ENCODE data around the gene CALR3. TPM values are rescaled to one million over a fixed set of nuclear protein-coding genes. Genes with fewer than 3 reads are reported as not detected.
"Not testable (repeated sequence)": the region's sequence is repeated elsewhere in the genome, so short reads cannot be mapped to it uniquely, and the experiment has no call there.

CALR3 gene
- total RNA-seq, 4 donors from 2014 or later, result not detected

- no peak for DNase-seq
- Histone ChIP-seq H3K27ac (no peak overlapping the region), H3K4me3 (no peak overlapping the region), H3K4me1 (no peaks in the 10 kb centered on the region), H3K27me3 (no peaks in the 10 kb centered on the region), H3K9me3 (no peaks in the 10 kb centered on the region), H3K36me3 (no peaks in the 10 kb centered on the region)
- TF ChIP-seq CTCF (IDR thresholded peaks at IDR 0.05) (no peak), POLR2A (IDR thresholded peaks at IDR 0.05) (no peak)
- intact Hi-C loops (cut with DNase I; ENCODE audit: low total_unique reads), result no loop called here
These were observed 21.1 kb upstream of the CALR3 start for GRCh38 chr19:16516923-16517610.

GRCh38 chr19:16516381-16516780 lies 20.4 kb upstream of the CALR3 start:
- H3K36me3 ChIP-seq, result no peaks in the 10 kb centered on the region

GRCh38 chr19:16514383-16515019 lies 18.5 kb upstream of the CALR3 start:
- TF ChIP-seq CTCF (IDR thresholded peaks at IDR 0.05), result no peak
- TF ChIP-seq POLR2A (IDR thresholded peaks at IDR 0.05), result no peak
- intact Hi-C loops (cut with DNase I; ENCODE audit: low total_unique reads), result no loop called here
- DNase-seq, result no peak
- no peaks in the 10 kb centered on the region for H3K9me3 ChIP-seq
- H3K4me3 ChIP-seq, result no peak overlapping the region
- no peak overlapping the region for H3K27ac ChIP-seq
- H3K36me3 ChIP-seq, result no peaks in the 10 kb centered on the region
- no peaks in the 10 kb centered on the region for H3K27me3 ChIP-seq
- no peaks in the 10 kb centered on the region for H3K4me1 ChIP-seq

More at GRCh38 chr19:16516381-16516780, 20.4 kb upstream of the CALR3 start:
- H3K27ac ChIP-seq, result no peak overlapping the region
- H3K4me3 ChIP-seq, result no peak overlapping the region
- H3K27me3 ChIP-seq, result no peaks in the 10 kb centered on the region
- no peaks in the 10 kb centered on the region for H3K4me1 ChIP-seq
- no peaks in the 10 kb centered on the region for H3K9me3 ChIP-seq
- no peak for DNase-seq
- no peak for TF ChIP-seq CTCF (IDR thresholded peaks at IDR 0.05)
- no peak for TF ChIP-seq POLR2A (IDR thresholded peaks at IDR 0.05)
- intact Hi-C loops (cut with DNase I; ENCODE audit: low total_unique reads), result no loop called here

- intact Hi-C loops (cut with DNase I; ENCODE audit: low total_unique reads); H3K36me3 ChIP-seq: not testable (repeated sequence)
These were observed 16.6 kb upstream of the CALR3 start for GRCh38 chr19:16512611-16513010.

GRCh38 chr19:16509141-16510061 lies 13.4 kb upstream of the CALR3 start:
- no peaks in the 10 kb centered on the region for H3K27me3 ChIP-seq
- no peaks in the 10 kb centered on the region for H3K36me3 ChIP-seq
- TF ChIP-seq POLR2A (IDR thresholded peaks at IDR 0.05) (no peak), CTCF (IDR thresholded peaks at IDR 0.05) (no peak)
- no peak for DNase-seq
- no peak overlapping the region for H3K4me3 ChIP-seq
- H3K4me1 ChIP-seq, result no peaks in the 10 kb centered on the region
- intact Hi-C loops (cut with DNase I; ENCODE audit: low total_unique reads), result no loop called here
- H3K27ac ChIP-seq, result no peak overlapping the region
- H3K9me3 ChIP-seq, result no peaks in the 10 kb centered on the region

More at GRCh38 chr19:16512611-16513010, 16.6 kb upstream of the CALR3 start:
- not testable (repeated sequence) for H3K27ac ChIP-seq, H3K4me1 ChIP-seq, H3K4me3 ChIP-seq, H3K27me3 ChIP-seq, DNase-seq, H3K9me3 ChIP-seq
